Loucy (cell line): ENCODE measurements around the gene CTSL.

Experiments
- CTCF ChIP-seq: fragments of 200-600 bp; sonication (generic); conservative IDR thresholded peaks from 2 replicates; pipeline ENCODE4 v1.5.1; 2014; ENCODE audit warnings: mild to moderate bottlenecking, antibody characterized with exemption, low read length
- EZH2phosphoT487 ChIP-seq: fragments of 200-600 bp; IDR thresholded peaks from 2 replicates; pipeline ENCODE4 v1.6.1; 2018; ENCODE audit warnings: antibody characterized with exemption, mild to moderate bottlenecking, moderate library complexity, borderline replicate concordance

- TF ChIP-seq CTCF (no peak), EZH2phosphoT487 (no peak)
Measured at GRCh38 chr9:87718852-87719612, 6.9 kb upstream of the CTSL start.
